PC-3 (cell line): ENCODE measurements around the gene OR52N1. TPM values are rescaled to one million over a fixed set of nuclear protein-coding genes. Genes with fewer than 3 reads are reported as not detected.

Source experiments
- ATAC-seq: fragments of 200-7000 bp; cut with Tn5 transposase; 2 replicates; pipeline ENCODE4 v1.9.1; 2020; ENCODE audit warnings: mild to moderate bottlenecking, moderate library complexity
- BruUV-seq: library from RNA; stranded (reverse); fragments of 400-500 nt; replicated peaks from 2 replicates; lab custom pipeline; 2021; lab: Mats Ljungman, UMichigan
- CTCF ChIA-PET: fragments of 300-600 bp; sonication (Branson Sonifier 250); formaldehyde crosslinking; loops from one replicate; lab custom pipeline; 2022; ENCODE audit warnings: antibody characterized with exemption; lab: Charles Lee
- POLR2A ChIA-PET: fragments of 300-600 bp; sonication (Branson Sonifier 250); formaldehyde crosslinking; loops from one replicate; lab custom pipeline; 2022; ENCODE audit warnings: antibody characterized with exemption; ENCODE audit not compliant: unreplicated experiment; lab: Charles Lee
- DNase-seq: peaks from one replicate; pipeline ENCODE4 v3.0.0-alpha.2; 2015
- H2AFZ ChIP-seq: fragments of 300-600 bp; sonication (generic); 2 replicates; pipeline ENCODE4 v1.6.0; 2016; ENCODE audit warnings: antibody characterized with exemption, low read length
- H3F3A ChIP-seq: fragments of 300-600 bp; sonication (generic); one replicate; pipeline ENCODE4 v1.6.0; 2017; ENCODE audit warnings: antibody characterized with exemption, low read length, control low read depth, mild to moderate bottlenecking; ENCODE audit not compliant: unreplicated experiment
- H3K27ac ChIP-seq: fragments of 300-600 bp; sonication (generic); 2 replicates; pipeline ENCODE4 v1.5.1; 2016; ENCODE audit warnings: mild to moderate bottlenecking, low read length
- H3K27me3 ChIP-seq: fragments of 300-600 bp; sonication (generic); 2 replicates; pipeline ENCODE4 v1.6.1; 2016; ENCODE audit warnings: low read length, mixed read lengths
- H3K36me3 ChIP-seq: fragments of 300-600 bp; sonication (generic); 2 replicates; pipeline ENCODE4 v1.6.1; 2016; ENCODE audit warnings: low read depth, mixed run types, low read length, mixed read lengths
- H3K4me1 ChIP-seq: fragments of 300-600 bp; sonication (generic); 2 replicates; pipeline ENCODE4 v1.5.1; 2016; ENCODE audit warnings: low read length; ENCODE audit not compliant: insufficient read depth
- H3K4me2 ChIP-seq: fragments of 300-600 bp; sonication (generic); 2 replicates; pipeline ENCODE4 v1.6.0; 2016; ENCODE audit warnings: low read length
- H3K4me3 ChIP-seq: fragments of 300-600 bp; sonication (generic); 2 replicates; pipeline ENCODE4 v1.5.1; 2016; ENCODE audit warnings: mild to moderate bottlenecking, low read length, mixed read lengths
- H3K79me2 ChIP-seq: fragments of 300-600 bp; sonication (generic); 2 replicates; pipeline ENCODE4 v1.6.1; 2017; ENCODE audit warnings: low read length, mixed read lengths
- H3K9ac ChIP-seq: fragments of 300-600 bp; sonication (generic); 2 replicates; pipeline ENCODE4 v1.6.0; 2016; ENCODE audit warnings: mild to moderate bottlenecking, low read length
- H3K9me2 ChIP-seq: fragments of 300-600 bp; sonication (generic); replicated peaks from 2 replicates; pipeline ENCODE4 v1.6.1; 2016; ENCODE audit warnings: mixed run types, low read length, mixed read lengths
- H3K9me3 ChIP-seq: fragments of 300-600 bp; sonication (generic); 2 replicates; pipeline ENCODE4 v1.6.1; 2016; ENCODE audit warnings: low read length, mixed read lengths
- H4K20me1 ChIP-seq: fragments of 300-600 bp; sonication (generic); 2 replicates; pipeline ENCODE4 v1.6.1; 2016; ENCODE audit warnings: low read length, mixed read lengths
- EZH2 ChIP-seq: fragments of 300-600 bp; sonication (generic); IDR thresholded peaks from one replicate; pipeline ENCODE4 v1.6.1; 2017; ENCODE audit warnings: antibody characterized with exemption, mild to moderate bottlenecking, low read length; ENCODE audit not compliant: unreplicated experiment
- EZH2phosphoT487 ChIP-seq: fragments of 300-600 bp; sonication (generic); IDR thresholded peaks from 2 replicates; pipeline ENCODE4 v1.6.1; 2018; ENCODE audit warnings: mild to moderate bottlenecking, antibody characterized with exemption, low read length, borderline replicate concordance
- intact Hi-C: fragments of 100-400 bp; cut with micrococcal nuclease; formaldehyde crosslinking; loops from 2 replicates; pipeline ENCODE4 v1.9.0; 2023
- total RNA-seq: library from RNA; depleted of rRNA; stranded (reverse); fragments of >200 nt; gene quantifications from 2 replicates; pipeline ENCODE4 v1.2.3, GENCODE V29; 2014
- TF ChIP-seq, protein P1 (sequence below): fragments of 300-600 bp; sonication (generic); conservative IDR thresholded peaks from 2 replicates; pipeline ENCODE4 v1.5.1; 2017; ENCODE audit warnings: antibody characterized with exemption, low read depth, mild to moderate bottlenecking, low read length

Gene OR52N1
- total RNA-seq, 1 experiment from 2014 or later: not detected

GRCh38 chr11:5753943-5754342 lies 37.1 kb downstream of the OR52N1 start, which contains the start of gene OR52N4:
Gene OR52N4, plus strand, starts transcription at chr11:5754243. Its CDS starts 498 bp downstream, at chr11:5754741.
- Histone ChIP-seq H3K9me2 (no peaks in the 10 kb centered on the region), H3K79me2 (no peaks in the 10 kb centered on the region), H3K4me2 (no peak within 1 kb of the TSS), H3K27ac (no peak within 1 kb of the TSS), H3K9ac (no peak within 1 kb of the TSS), H3K4me3 (no peak within 1 kb of the TSS), H3F3A (no peaks in the 10 kb centered on the region), H2AFZ (no peak within 1 kb of the TSS), H3K9me3 (no peaks in the 10 kb centered on the region), H3K27me3 (peaks cover 27% of the 10 kb centered on the region; the same call in 1 of the 2 replicates), H3K36me3 (no peaks in the 10 kb centered on the region), H4K20me1 (no peaks in the 10 kb centered on the region), H3K4me1 (no peaks in the 10 kb centered on the region)
- intact Hi-C loops: no loop called here
- CTCF ChIA-PET: no interaction called here
- BruUV-seq: no TSS peak
- POLR2A ChIA-PET: no interaction called here
- ATAC-seq (no peak), DNase-seq (no peak)
- no peak for TF ChIP-seq EZH2phosphoT487
- no peak for TF ChIP-seq EZH2
- TF ChIP-seq, protein P1, sequence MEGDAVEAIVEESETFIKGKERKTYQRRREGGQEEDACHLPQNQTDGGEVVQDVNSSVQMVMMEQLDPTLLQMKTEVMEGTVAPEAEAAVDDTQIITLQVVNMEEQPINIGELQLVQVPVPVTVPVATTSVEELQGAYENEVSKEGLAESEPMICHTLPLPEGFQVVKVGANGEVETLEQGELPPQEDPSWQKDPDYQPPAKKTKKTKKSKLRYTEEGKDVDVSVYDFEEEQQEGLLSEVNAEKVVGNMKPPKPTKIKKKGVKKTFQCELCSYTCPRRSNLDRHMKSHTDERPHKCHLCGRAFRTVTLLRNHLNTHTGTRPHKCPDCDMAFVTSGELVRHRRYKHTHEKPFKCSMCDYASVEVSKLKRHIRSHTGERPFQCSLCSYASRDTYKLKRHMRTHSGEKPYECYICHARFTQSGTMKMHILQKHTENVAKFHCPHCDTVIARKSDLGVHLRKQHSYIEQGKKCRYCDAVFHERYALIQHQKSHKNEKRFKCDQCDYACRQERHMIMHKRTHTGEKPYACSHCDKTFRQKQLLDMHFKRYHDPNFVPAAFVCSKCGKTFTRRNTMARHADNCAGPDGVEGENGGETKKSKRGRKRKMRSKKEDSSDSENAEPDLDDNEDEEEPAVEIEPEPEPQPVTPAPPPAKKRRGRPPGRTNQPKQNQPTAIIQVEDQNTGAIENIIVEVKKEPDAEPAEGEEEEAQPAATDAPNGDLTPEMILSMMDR: no peak

GRCh38 chr11:5749836-5750235 lies 41.2 kb downstream of the OR52N1 start:
- TF ChIP-seq, protein P1: no peak
- TF ChIP-seq EZH2: no peak
- TF ChIP-seq EZH2phosphoT487: no peak

DNA sequence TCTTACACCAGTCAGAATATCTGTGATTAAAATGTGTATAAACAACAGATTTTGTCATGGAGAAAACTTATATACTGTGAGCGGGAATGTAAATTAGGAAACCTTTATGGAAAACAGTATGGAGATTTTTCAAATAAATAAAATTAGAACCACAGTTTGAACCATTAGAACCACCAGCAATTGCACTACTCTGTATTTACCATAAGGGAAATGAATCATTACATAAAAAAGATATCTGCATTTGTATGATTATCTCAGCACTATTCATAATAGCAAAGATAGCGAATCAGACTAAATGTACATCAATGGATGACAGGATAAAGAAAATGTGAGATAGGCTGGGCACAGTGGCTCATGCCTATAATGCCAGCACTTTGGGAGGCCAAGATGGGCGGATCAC lies 44.5 kb downstream of the OR52N1 start:
- Histone ChIP-seq H2AFZ (no peak overlapping the region), H3K27ac (no peak overlapping the region), H3K4me2 (no peak overlapping the region), H3K4me3 (no peak overlapping the region), H3K9me3 (no peaks in the 10 kb centered on the region), H3K27me3 (peaks cover 32% of the 10 kb centered on the region), H3K9me2 (no peaks in the 10 kb centered on the region), H3K79me2 (no peaks in the 10 kb centered on the region), H3K36me3 (no peaks in the 10 kb centered on the region), H3F3A (no peaks in the 10 kb centered on the region), H3K4me1 (no peaks in the 10 kb centered on the region), H4K20me1 (no peaks in the 10 kb centered on the region), H3K9ac (no peak overlapping the region)
- TF ChIP-seq, protein P1: no peak
- no peak for TF ChIP-seq EZH2phosphoT487
- TF ChIP-seq EZH2: no peak
- DNase-seq: no peak
- no TSS peak for BruUV-seq
- ATAC-seq: no peak
- POLR2A ChIA-PET: no interaction called here
- intact Hi-C loops: no loop called here
- CTCF ChIA-PET: no interaction called here

More at GRCh38 chr11:5749836-5750235, 41.2 kb downstream of the OR52N1 start:
- Histone ChIP-seq H3K27me3 (peaks cover 16% of the 10 kb centered on the region; the same call in 1 of the 2 replicates), H3K27ac (no peak overlapping the region), H3K79me2 (no peaks in the 10 kb centered on the region), H4K20me1 (no peaks in the 10 kb centered on the region), H3K9ac (no peak overlapping the region), H3K4me1 (no peaks in the 10 kb centered on the region), H3K4me3 (no peak overlapping the region), H3F3A (no peaks in the 10 kb centered on the region), H3K9me3 (no peaks in the 10 kb centered on the region), H3K9me2 (no peaks in the 10 kb centered on the region), H3K4me2 (no peak overlapping the region), H3K36me3 (no peaks in the 10 kb centered on the region), H2AFZ (no peak overlapping the region)
- no TSS peak for BruUV-seq
- ATAC-seq: no peak
- ChIA-PET POLR2A (no interaction called here), CTCF (no interaction called here)
- intact Hi-C loops: no loop called here
- no peak for DNase-seq
